PC-3 (cell line): ENCODE data around the gene MLIP. TPM values are rescaled to one million over a fixed set of nuclear protein-coding genes. Genes with fewer than 3 reads are reported as not detected.

Experiments
- ATAC-seq: fragments of 200-7000 bp; cut with Tn5 transposase; 2 replicates; pipeline ENCODE4 v1.9.1; 2020; ENCODE audit warnings: mild to moderate bottlenecking, moderate library complexity
- BruUV-seq: library from RNA; stranded (reverse); fragments of 400-500 nt; replicated peaks from 2 replicates; lab custom pipeline; 2021; lab: Mats Ljungman, UMichigan
- CTCF ChIA-PET: fragments of 300-600 bp; sonication (Branson Sonifier 250); formaldehyde crosslinking; loops from one replicate; lab custom pipeline; 2022; ENCODE audit warnings: antibody characterized with exemption; lab: Charles Lee
- POLR2A ChIA-PET: fragments of 300-600 bp; sonication (Branson Sonifier 250); formaldehyde crosslinking; loops from one replicate; lab custom pipeline; 2022; ENCODE audit warnings: antibody characterized with exemption; ENCODE audit not compliant: unreplicated experiment; lab: Charles Lee
- DNase-seq: peaks from one replicate; pipeline ENCODE4 v3.0.0-alpha.2; 2015
- H2AFZ ChIP-seq: fragments of 300-600 bp; sonication (generic); 2 replicates; pipeline ENCODE4 v1.6.0; 2016; ENCODE audit warnings: antibody characterized with exemption, low read length
- H3F3A ChIP-seq: fragments of 300-600 bp; sonication (generic); one replicate; pipeline ENCODE4 v1.6.0; 2017; ENCODE audit warnings: antibody characterized with exemption, low read length, control low read depth, mild to moderate bottlenecking; ENCODE audit not compliant: unreplicated experiment
- H3K27ac ChIP-seq: fragments of 300-600 bp; sonication (generic); 2 replicates; pipeline ENCODE4 v1.5.1; 2016; ENCODE audit warnings: mild to moderate bottlenecking, low read length
- H3K27me3 ChIP-seq: fragments of 300-600 bp; sonication (generic); 2 replicates; pipeline ENCODE4 v1.6.1; 2016; ENCODE audit warnings: low read length, mixed read lengths
- H3K36me3 ChIP-seq: fragments of 300-600 bp; sonication (generic); 2 replicates; pipeline ENCODE4 v1.6.1; 2016; ENCODE audit warnings: low read depth, mixed run types, low read length, mixed read lengths
- H3K4me1 ChIP-seq: fragments of 300-600 bp; sonication (generic); 2 replicates; pipeline ENCODE4 v1.5.1; 2016; ENCODE audit warnings: low read length; ENCODE audit not compliant: insufficient read depth
- H3K4me2 ChIP-seq: fragments of 300-600 bp; sonication (generic); 2 replicates; pipeline ENCODE4 v1.6.0; 2016; ENCODE audit warnings: low read length
- H3K4me3 ChIP-seq: fragments of 300-600 bp; sonication (generic); 2 replicates; pipeline ENCODE4 v1.5.1; 2016; ENCODE audit warnings: mild to moderate bottlenecking, low read length, mixed read lengths
- H3K79me2 ChIP-seq: fragments of 300-600 bp; sonication (generic); 2 replicates; pipeline ENCODE4 v1.6.1; 2017; ENCODE audit warnings: low read length, mixed read lengths
- H3K9ac ChIP-seq: fragments of 300-600 bp; sonication (generic); 2 replicates; pipeline ENCODE4 v1.6.0; 2016; ENCODE audit warnings: mild to moderate bottlenecking, low read length
- H3K9me2 ChIP-seq: fragments of 300-600 bp; sonication (generic); replicated peaks from 2 replicates; pipeline ENCODE4 v1.6.1; 2016; ENCODE audit warnings: mixed run types, low read length, mixed read lengths
- H3K9me3 ChIP-seq: fragments of 300-600 bp; sonication (generic); 2 replicates; pipeline ENCODE4 v1.6.1; 2016; ENCODE audit warnings: low read length, mixed read lengths
- H4K20me1 ChIP-seq: fragments of 300-600 bp; sonication (generic); 2 replicates; pipeline ENCODE4 v1.6.1; 2016; ENCODE audit warnings: low read length, mixed read lengths
- EZH2 ChIP-seq: fragments of 300-600 bp; sonication (generic); IDR thresholded peaks from one replicate; pipeline ENCODE4 v1.6.1; 2017; ENCODE audit warnings: antibody characterized with exemption, mild to moderate bottlenecking, low read length; ENCODE audit not compliant: unreplicated experiment
- EZH2phosphoT487 ChIP-seq: fragments of 300-600 bp; sonication (generic); IDR thresholded peaks from 2 replicates; pipeline ENCODE4 v1.6.1; 2018; ENCODE audit warnings: mild to moderate bottlenecking, antibody characterized with exemption, low read length, borderline replicate concordance
- intact Hi-C: fragments of 100-400 bp; cut with micrococcal nuclease; formaldehyde crosslinking; loops from 2 replicates; pipeline ENCODE4 v1.9.0; 2023
- total RNA-seq: library from RNA; depleted of rRNA; stranded (reverse); fragments of >200 nt; gene quantifications from 2 replicates; pipeline ENCODE4 v1.2.3, GENCODE V29; 2014
- TF ChIP-seq, protein P1 (sequence below): fragments of 300-600 bp; sonication (generic); conservative IDR thresholded peaks from 2 replicates; pipeline ENCODE4 v1.5.1; 2017; ENCODE audit warnings: antibody characterized with exemption, low read depth, mild to moderate bottlenecking, low read length

Gene MLIP
- total RNA-seq, 1 experiment from 2014 or later: not detected

- Histone ChIP-seq H3K4me2 (no peak overlapping the region), H3F3A (no peaks in the 10 kb centered on the region), H3K27me3 (no peaks in the 10 kb centered on the region), H3K9ac (no peak overlapping the region), H3K9me2 (no peaks in the 10 kb centered on the region), H2AFZ (no peak overlapping the region), H3K4me3 (no peak overlapping the region), H3K27ac (no peak overlapping the region), H3K4me1 (peaks cover 11% of the 10 kb centered on the region; the same call in 1 of the 2 replicates), H3K79me2 (no peaks in the 10 kb centered on the region), H3K36me3 (no peaks in the 10 kb centered on the region), H3K9me3 (no peaks in the 10 kb centered on the region), H4K20me1 (no peaks in the 10 kb centered on the region)
- ATAC-seq (no peak), DNase-seq (no peak)
- ChIA-PET CTCF (no interaction called here), POLR2A (interaction anchor here (0.7 kb wide), 1 partner anchor 23 kb away, joined by 4 read pairs; no protein-coding TSS in a partner anchor)
- TF ChIP-seq, protein P1, sequence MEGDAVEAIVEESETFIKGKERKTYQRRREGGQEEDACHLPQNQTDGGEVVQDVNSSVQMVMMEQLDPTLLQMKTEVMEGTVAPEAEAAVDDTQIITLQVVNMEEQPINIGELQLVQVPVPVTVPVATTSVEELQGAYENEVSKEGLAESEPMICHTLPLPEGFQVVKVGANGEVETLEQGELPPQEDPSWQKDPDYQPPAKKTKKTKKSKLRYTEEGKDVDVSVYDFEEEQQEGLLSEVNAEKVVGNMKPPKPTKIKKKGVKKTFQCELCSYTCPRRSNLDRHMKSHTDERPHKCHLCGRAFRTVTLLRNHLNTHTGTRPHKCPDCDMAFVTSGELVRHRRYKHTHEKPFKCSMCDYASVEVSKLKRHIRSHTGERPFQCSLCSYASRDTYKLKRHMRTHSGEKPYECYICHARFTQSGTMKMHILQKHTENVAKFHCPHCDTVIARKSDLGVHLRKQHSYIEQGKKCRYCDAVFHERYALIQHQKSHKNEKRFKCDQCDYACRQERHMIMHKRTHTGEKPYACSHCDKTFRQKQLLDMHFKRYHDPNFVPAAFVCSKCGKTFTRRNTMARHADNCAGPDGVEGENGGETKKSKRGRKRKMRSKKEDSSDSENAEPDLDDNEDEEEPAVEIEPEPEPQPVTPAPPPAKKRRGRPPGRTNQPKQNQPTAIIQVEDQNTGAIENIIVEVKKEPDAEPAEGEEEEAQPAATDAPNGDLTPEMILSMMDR: no peak
- TF ChIP-seq EZH2: no peak
- no peak for TF ChIP-seq EZH2phosphoT487
- no TSS peak for BruUV-seq
- intact Hi-C loops: no loop called here
Observed at GRCh38 chr6:54308986-54309315, 197.7 kb downstream of the MLIP start.

- no peaks in the 10 kb centered on the region for H3K9me2 ChIP-seq
- no peaks in the 10 kb centered on the region for H3K36me3 ChIP-seq
- TF ChIP-seq, protein P1: no peak
- TF ChIP-seq EZH2phosphoT487: no peak
- ChIA-PET POLR2A (no interaction called here), CTCF (no interaction called here)
- no peaks in the 10 kb centered on the region for H3K9me3 ChIP-seq
- no peaks in the 10 kb centered on the region for H3K79me2 ChIP-seq
- no peaks in the 10 kb centered on the region for H3F3A ChIP-seq
- H3K27ac ChIP-seq: no peak overlapping the region
- no TSS peak for BruUV-seq
- H3K4me3 ChIP-seq: no peak overlapping the region
- H3K9ac ChIP-seq: no peak overlapping the region
- H3K27me3 ChIP-seq: no peaks in the 10 kb centered on the region
- DNase-seq (no peak), ATAC-seq (no peak)
- H3K4me2 ChIP-seq: no peak overlapping the region
- H3K4me1 ChIP-seq: peaks cover 11% of the 10 kb centered on the region; the same call in 1 of the 2 replicates
- no peak overlapping the region for H2AFZ ChIP-seq
- no peaks in the 10 kb centered on the region for H4K20me1 ChIP-seq
- intact Hi-C loops: no loop called here
Observed at GRCh38 chr6:54310377-54311152, 199.3 kb downstream of the MLIP start.

DNA sequence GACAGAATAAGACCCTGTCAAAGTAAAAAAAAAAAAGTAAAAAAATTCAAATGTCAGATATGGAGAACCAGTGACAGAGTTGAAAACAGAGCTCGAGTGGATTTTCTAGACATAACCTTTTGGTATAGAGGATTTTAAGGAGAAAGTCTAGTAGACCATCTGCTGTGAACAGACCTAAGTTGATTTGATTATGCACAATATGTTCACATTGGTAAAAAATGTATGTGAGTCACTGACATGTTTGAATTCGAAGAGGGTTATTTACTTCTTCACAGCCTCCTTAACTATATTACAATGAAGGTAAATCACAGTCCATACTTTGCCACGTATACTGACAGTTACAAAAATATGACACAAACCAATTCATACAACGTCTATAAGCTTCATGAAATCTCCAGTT, 204.4 kb downstream of the MLIP start:
- ChIA-PET CTCF (no interaction called here), POLR2A (no interaction called here)
- no peaks in the 10 kb centered on the region for H3K4me1 ChIP-seq
- no peak for ATAC-seq
- H3K9me3 ChIP-seq: no peaks in the 10 kb centered on the region
- TF ChIP-seq, protein P1: no peak
- TF ChIP-seq EZH2: no peak
- TF ChIP-seq EZH2phosphoT487: no peak
- no peak for DNase-seq
- H3K79me2 ChIP-seq: no peaks in the 10 kb centered on the region
- no peaks in the 10 kb centered on the region for H3K36me3 ChIP-seq
- no peaks in the 10 kb centered on the region for H3K9me2 ChIP-seq
- H3K27ac ChIP-seq: no peak overlapping the region
- no peaks in the 10 kb centered on the region for H3K27me3 ChIP-seq
- H3F3A ChIP-seq: no peaks in the 10 kb centered on the region
- no peak overlapping the region for H3K4me3 ChIP-seq
- H3K4me2 ChIP-seq: no peak overlapping the region
- no peaks in the 10 kb centered on the region for H4K20me1 ChIP-seq
- no peak overlapping the region for H2AFZ ChIP-seq
- no TSS peak for BruUV-seq
- H3K9ac ChIP-seq: no peak overlapping the region
- intact Hi-C loops: no loop called here
